ENCODE data around the gene ALKBH6.

Gene ALKBH6

GRCh38 chr19:36030264-36031148 is 16.5 kb upstream of the ALKBH6 start:
- peak; percentile 59 for DNase-seq

DNA sequence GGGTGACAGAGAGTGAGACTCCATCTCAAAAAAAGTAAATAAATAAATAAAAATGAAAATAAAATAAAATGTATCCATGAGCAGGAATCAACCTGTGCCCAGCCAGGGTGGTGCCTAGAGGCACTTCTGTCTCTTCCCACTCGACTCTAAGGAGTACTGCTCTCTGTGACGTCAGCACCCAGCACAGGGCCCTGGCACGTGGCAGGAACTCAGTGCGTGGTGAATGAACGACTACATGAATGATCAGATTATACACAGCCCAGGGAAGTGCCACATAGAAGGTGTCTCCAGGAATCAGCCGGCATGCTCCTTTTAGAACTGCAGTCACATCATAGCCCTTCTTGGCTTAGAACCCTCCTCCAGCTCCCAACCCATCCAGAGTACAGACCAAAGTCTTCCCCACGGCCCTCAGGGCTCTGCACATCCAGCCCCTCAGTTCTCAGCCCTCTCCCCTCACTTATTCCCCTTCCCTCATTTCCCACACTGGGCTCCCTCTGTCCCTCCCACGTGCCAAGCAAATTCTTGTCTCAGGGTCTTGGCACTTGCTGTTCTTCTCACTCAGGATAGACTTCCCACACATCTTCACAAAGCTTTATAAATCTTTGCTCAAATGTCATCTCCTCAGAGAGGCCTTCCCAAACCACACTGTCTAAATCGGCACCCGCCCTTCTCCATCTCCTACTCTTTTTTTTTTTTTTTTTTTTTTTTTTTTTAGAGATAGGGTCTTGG is 14.5 kb upstream of the ALKBH6 start:
- no peak for DNase-seq

DNA sequence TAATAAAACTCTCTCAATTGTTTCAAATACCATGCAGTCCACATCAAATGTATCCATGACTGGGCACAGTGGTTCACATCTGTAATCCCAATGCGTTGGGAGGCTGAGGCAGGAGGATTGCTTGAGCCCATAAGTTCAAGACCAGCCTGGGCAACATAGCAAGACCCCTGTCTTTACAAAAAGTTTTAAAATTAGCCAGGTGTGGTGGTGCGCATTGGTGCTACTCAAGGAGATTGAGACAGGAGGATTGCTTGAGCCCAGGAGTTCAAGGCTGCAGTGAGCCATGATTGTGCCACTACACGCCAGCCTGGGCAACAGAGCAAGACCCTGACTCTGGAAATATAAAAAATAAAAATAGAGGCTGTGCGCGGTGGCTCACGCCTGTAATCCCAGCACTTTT is 13.7 kb upstream of the ALKBH6 start:
- DNase-seq, result no peak

GRCh38 chr19:36026091-36026876 is 12.3 kb upstream of the ALKBH6 start:
- DNase-seq, result no peak

DNA sequence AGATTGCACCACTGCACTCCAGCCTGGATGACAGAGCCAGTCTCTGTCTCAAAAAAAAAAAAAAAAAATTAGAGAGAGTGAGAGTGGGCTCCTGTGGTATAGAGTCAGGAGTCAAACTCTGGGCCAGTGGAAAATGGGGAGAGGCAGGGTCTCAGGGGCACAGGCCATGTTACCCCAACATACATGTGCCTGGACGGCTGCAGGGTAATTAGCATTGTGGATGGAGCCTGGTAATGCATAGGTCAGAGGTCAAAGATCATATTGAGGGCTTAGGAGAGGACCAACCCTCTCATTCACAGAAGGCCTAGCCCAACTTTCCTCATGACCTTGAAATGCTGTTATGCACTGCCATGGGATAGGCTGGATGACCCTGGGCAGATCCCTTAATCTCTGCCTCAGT is 11.5 kb upstream of the ALKBH6 start:
- DNase-seq, result no peak

DNA sequence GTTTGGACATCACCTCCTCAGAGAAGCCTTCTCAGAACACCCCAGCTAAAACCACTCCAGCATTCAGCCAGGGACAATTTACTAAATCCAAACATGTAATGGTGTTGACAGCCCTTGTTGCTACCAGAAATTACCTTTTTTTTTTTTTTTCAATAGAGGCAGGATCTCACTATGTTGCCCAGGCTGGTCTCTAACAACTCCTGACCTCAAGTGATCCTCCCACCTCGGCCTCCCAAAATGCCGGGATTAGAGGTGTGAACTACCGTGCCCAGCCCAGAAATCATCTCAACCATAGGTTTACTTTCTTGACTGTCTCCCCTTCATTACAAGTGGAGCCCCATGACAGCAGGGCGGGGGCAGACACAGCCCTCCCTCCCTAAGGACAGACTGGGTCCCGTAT is 9.4 kb upstream of the ALKBH6 start:
- DNase-seq, result no peak

- DNase-seq, result no peak
These were observed 5.2 kb upstream of the ALKBH6 start for GRCh38 chr19:36019061-36019670.

- DNase-seq, result no peak
These were observed 567 bp downstream of the ALKBH6 start for GRCh38 chr19:36013280-36014011.

DNA sequence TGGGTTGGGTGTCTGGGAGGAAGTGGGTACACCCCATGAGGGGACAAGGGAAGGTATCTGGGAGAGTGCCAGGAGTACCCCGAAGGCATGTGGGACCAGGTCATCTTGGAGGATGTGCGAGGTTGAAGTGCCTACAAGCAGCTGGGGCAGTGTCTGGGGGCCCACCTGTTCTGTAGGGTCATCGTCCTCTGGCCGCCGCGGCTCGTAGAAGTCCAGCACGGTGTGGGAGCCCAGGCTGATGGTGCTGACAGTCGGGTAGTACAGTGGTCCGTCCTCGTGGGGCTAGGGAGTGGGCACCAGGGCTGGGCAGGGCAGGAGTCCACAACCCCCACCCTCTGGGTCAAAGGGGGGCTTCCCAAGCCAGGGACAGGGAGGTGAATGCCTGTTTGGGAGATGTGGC is 3.6 kb downstream of the ALKBH6 start:
- DNase-seq, result no peak

GRCh38 chr19:36009633-36010379 is 4.2 kb downstream of the ALKBH6 start:
- no peak for DNase-seq

GRCh38 chr19:36009220-36009619 is 4.8 kb downstream of the ALKBH6 start:
- DNase-seq, result no peak

- no peak for DNase-seq
These were observed 5.6 kb downstream of the ALKBH6 start, which contains the start of gene SYNE4 for GRCh38 chr19:36008336-36008978. TSS of gene SYNE4 (minus strand) at chr19:36008813. CDS start at chr19:36008681, 132 bp downstream.

GRCh38 chr19:36006955-36007354 is 7.1 kb downstream of the ALKBH6 start:
- no peak for DNase-seq

DNA sequence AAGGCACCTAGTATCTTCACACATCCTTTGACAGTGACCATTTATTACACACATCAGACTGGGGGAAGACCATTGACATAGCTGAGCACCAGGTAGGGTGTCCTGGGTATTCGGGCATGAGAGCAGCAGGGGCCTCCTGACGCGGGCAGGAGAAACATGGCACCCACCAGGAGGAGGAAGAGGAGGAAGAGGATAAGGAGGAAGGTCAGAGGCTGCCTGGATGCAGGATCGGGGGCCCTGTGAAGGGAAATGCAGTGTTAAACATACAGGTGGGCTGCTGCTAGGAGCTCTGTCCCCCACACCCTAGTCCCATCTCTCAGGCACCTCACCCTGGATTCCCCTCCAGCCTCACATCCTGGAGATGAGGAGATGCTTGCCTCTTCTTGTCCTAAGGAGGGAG is 10.7 kb downstream of the ALKBH6 start:
- no peak for DNase-seq

DNA sequence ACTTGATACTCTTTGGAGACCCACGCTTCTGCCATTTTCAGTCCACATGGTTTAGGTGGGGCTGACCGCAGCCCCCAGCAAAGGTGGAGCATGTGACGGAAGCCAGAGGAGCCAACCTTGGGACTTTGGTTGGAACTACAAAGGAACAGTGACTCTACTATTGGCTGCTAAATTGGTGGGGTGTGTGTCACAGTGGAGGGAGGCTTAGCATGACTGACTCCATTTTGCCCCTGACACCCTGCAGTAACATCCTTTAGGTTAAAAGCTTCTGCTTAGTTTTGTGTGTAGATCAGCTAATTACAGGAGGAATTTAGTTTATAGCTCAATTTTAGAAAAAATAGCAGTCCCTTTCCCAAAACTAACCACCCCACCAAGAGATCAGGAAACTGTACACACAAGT is 12.4 kb downstream of the ALKBH6 start:
- no peak for DNase-seq

DNA sequence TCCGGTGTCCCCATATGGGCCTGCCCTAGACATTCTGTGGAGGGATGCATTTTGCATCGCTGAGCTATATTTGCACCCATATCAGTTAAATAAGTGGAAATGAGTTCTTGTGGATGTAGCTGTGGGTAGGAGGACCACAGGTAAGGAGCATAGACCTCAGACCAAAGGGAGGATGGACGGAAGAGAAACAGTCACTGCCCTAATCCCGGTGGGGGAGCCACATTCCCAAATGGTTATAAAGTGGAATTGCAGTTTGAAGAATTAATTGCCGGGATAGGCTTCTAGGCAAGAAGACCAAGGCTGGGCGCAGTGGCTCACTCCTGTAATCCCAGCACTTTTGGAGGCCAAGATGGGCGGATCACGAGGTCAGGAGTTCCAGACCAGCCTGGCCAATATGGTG is 17.2 kb downstream of the ALKBH6 start:
- no peak for DNase-seq

DNA sequence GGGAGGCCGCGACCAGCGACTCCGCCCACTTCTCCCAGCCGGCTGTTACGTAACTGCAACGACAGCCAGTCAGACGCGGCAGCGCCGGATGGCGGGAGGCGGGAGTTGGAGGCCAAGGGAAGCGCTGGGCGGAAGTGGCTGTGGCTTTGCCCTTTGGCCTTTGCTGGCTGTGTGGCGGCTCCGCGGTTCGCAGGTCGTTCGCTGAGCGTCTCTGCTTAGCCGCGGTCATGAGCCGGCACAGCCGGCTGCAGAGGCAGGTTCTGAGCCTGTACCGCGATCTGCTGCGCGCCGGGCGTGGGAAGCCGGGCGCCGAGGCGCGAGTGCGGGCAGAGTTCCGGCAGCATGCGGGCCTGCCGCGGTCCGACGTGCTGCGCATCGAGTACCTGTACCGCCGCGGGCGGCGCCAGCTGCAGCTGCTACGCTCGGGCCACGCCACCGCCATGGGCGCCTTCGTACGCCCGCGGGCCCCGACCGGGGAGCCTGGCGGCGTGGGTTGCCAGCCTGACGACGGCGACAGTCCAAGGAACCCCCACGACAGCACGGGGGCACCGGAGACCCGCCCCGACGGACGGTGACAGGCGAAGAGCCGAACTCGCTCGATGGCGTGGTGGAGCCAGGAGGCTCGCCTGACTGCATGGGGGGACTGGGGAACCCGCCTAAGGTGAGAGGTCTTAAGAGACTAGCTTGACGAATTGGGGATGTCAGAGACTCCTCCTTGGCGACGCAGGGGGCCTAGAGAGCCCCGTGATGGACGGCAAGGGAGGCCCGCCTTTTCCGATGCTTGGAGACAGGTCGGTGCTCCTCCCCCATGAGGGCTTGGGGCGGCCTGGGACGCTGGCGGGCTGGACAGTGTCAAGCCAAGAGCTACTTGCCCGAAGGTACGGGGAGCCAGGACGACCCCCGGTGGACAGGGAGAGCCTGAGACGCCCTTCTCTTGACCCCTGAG is 18.7 kb downstream of the ALKBH6 start, which contains the start of gene SDHAF1:
TSS of gene SDHAF1 (plus strand) at position 141 of the 946 bp plus-strand sequence. CDS start at position 228, 87 bp downstream.
- DNase-seq, result peak; percentile 99

GRCh38 chr19:35993923-35994598 is 20.0 kb downstream of the ALKBH6 start:
- no peak for DNase-seq

Measured in 8988T (cell line).